Measurements from ENCODE around the gene CD300A.

Gene CD300A

GRCh38 chr17:74451557-74451956 is 14.9 kb upstream of the CD300A start:
- Histone ChIP-seq H3K27ac (replicated peaks) (no peak overlapping the region), H3K4me3 (replicated peaks; ENCODE audit: insufficient read depth, low read length) (no peak overlapping the region), H3K27me3 (ENCODE audit: insufficient read depth, poor library complexity, severe bottlenecking) (no peaks in the 10 kb centered on the region)
- no peak for DNase-seq (ENCODE audit: low read depth in 1 of 2, low spot score in 1 of 2)
- TF ChIP-seq SPI1 (IDR thresholded peaks at IDR 0.05; ENCODE audit: borderline replicate concordance, low read depth): no peak
- TF ChIP-seq POLR2AphosphoS5 (IDR thresholded peaks at IDR 0.05; ENCODE audit: low read depth): no peak
- TF ChIP-seq CTCF (IDR thresholded peaks at IDR 0.05; ENCODE audit: insufficient read depth, low read length): no peak
- no peak for TF ChIP-seq GABPA (IDR thresholded peaks at IDR 0.05; ENCODE audit: low read depth)
- TF ChIP-seq REST (IDR thresholded peaks at IDR 0.05; ENCODE audit: insufficient replicate concordance, low read depth): no peak

DNA sequence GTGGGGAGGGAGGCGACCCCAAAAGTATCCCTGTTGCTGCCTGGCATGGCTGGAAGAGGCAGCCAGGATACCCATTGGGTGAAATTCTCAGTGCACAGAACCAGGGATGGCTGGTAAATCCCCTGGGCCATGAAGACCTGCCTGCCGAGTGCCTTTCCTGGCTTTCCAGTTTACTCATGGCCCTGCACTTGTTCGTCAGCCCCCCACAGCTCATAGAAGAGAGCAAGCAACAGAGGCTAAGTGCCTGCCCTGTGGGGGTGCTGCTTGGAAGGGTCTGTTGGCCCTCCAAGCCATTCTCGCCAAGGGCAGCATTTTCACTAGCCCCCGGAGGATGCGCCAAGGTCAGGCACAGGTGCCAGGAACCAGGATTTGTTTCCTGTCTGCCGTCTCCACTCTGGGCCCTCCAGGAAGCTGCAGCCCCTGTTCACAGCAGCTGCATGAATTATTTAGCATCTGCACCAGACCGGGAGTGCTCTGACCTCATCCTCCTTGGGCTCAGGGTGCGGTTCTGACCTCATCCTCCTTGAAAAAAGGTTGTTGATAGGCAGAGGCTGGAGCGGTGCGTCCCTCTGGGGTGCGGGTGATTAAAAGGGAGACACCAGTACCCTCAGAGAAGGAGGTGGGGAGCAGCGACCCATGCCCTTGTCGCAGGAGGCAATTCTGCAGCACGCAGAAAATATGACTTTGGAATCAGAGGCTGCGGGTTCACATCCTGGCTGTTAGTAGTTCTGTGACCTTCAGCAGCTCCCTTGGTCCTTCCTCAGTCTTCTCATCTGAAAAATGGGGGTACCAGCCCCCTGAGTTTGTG is 14.2 kb upstream of the CD300A start:
- Histone ChIP-seq H3K4me3 (replicated peaks; ENCODE audit: insufficient read depth, low read length) (no peak overlapping the region), H3K27ac (replicated peaks) (no peak overlapping the region), H3K27me3 (ENCODE audit: insufficient read depth, poor library complexity, severe bottlenecking) (no peaks in the 10 kb centered on the region)
- TF ChIP-seq CTCF (IDR thresholded peaks at IDR 0.05; ENCODE audit: insufficient read depth, low read length) (no peak), SPI1 (IDR thresholded peaks at IDR 0.05; ENCODE audit: borderline replicate concordance, low read depth) (no peak), REST (IDR thresholded peaks at IDR 0.05; ENCODE audit: insufficient replicate concordance, low read depth) (no peak), GABPA (IDR thresholded peaks at IDR 0.05; ENCODE audit: low read depth) (no peak), POLR2AphosphoS5 (IDR thresholded peaks at IDR 0.05; ENCODE audit: low read depth) (no peak)
- DNase-seq (ENCODE audit: low read depth in 1 of 2, low spot score in 1 of 2): no peak

DNA sequence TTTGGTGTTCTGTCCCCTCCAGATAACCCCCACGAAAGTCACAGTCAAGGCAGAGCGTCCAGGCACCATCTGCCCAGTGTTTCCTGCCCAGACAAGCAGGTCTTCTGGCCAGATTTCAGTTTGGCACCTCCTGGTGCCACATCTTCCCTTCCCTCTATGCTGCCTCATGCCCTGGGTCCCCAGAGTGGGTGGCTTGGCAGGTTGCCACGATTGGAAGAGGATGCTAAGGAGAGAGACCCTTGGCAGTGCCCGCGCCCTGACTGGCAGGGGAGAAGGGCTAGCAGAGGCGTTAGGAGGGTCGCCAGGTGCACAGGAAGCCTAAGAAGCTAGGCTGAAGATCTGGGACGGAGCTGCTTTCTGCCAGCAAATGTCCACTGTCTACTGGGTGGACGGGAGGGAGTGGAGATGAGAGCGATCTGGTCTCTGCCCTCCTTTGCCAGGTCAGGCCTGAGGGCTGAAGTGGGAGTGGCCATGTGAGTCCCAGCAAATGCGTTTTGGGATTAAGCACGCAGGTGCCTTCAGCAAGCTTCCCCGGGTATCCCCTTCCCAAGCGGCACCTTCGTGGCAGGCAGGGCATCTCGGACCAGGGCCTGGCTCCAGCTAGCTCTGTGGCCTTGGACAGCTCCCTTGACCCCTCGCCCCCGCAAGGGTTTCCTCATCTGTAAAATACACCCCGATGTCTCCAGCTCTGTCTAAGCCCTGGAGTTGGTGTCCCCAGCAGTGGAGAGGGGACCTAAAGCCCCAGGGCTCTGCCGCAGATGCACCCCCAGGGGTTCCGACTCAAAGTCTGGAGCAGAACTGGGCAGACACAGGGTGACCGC is 13.4 kb upstream of the CD300A start:
- no peak overlapping the region for H3K4me3 ChIP-seq (replicated peaks; ENCODE audit: insufficient read depth, low read length)
- TF ChIP-seq POLR2AphosphoS5 (IDR thresholded peaks at IDR 0.05; ENCODE audit: low read depth) (no peak), SPI1 (IDR thresholded peaks at IDR 0.05; ENCODE audit: borderline replicate concordance, low read depth) (no peak), REST (IDR thresholded peaks at IDR 0.05; ENCODE audit: insufficient replicate concordance, low read depth) (no peak), GABPA (IDR thresholded peaks at IDR 0.05; ENCODE audit: low read depth) (no peak), CTCF (IDR thresholded peaks at IDR 0.05; ENCODE audit: insufficient read depth, low read length) (no peak)

More for the DNA sequence above, 13.4 kb upstream of the CD300A start:
- Histone ChIP-seq H3K27ac (replicated peaks) (no peak overlapping the region), H3K27me3 (ENCODE audit: insufficient read depth, poor library complexity, severe bottlenecking) (no peaks in the 10 kb centered on the region)
- DNase-seq (ENCODE audit: low read depth in 1 of 2, low spot score in 1 of 2): no peak
